ENCODE results near the gene SDR39U1.

- TF ChIP-seq CTCF (conservative IDR thresholded peaks at IDR 0.05; ENCODE audit: low read depth, low read length) (no peak), EZH2 (IDR thresholded peaks at IDR 0.05; ENCODE audit: low read length, unreplicated experiment) (no peak), EZH2phosphoT487 (IDR thresholded peaks at IDR 0.05; ENCODE audit: borderline replicate concordance, low read length) (no peak)
These were observed 8.5 kb downstream of the SDR39U1 start for GRCh38 chr14:24434036-24434435.

Data from PC-3 (cell line).